Cardiac muscle cell (in vitro differentiated cells and primary cell): ENCODE measurements around the gene RAP1GDS1. TPM values are rescaled to one million over a fixed set of nuclear protein-coding genes. Genes with fewer than 3 reads are reported as not detected.

ENCODE experiments used
- DNase-seq, 2 donors: peaks; one replicate each; pipeline versions ENCODE4 v3.0.0 to v3.0.0-alpha.2; 2010 to 2017; ENCODE audit warnings: low read depth in 1 of 2, low spot score in 1 of 2
- H3K27ac ChIP-seq: fragments of 200-600 bp; sonication (generic); 2 replicates; pipeline ENCODE4 v1.5.1; 2016
- H3K27me3 ChIP-seq: fragments of 200-600 bp; sonication (generic); 2 replicates; pipeline ENCODE4 v1.6.0; 2016; ENCODE audit warnings: control low read depth
- H3K36me3 ChIP-seq: fragments of 200-600 bp; sonication (generic); 2 replicates; pipeline ENCODE4 v1.5.1; 2016; ENCODE audit warnings: control low read depth
- H3K4me1 ChIP-seq: fragments of 200-600 bp; sonication (generic); 2 replicates; pipeline ENCODE4 v1.8.1; 2017; ENCODE audit warnings: low read depth, mild to moderate bottlenecking, mixed run types
- H3K4me3 ChIP-seq: fragments of 200-600 bp; sonication (generic); 2 replicates; pipeline ENCODE4 v1.5.1; 2016; ENCODE audit warnings: mild to moderate bottlenecking
- H3K9me3 ChIP-seq: fragments of 200-600 bp; sonication (generic); 2 replicates; pipeline ENCODE4 v1.5.1; 2017; ENCODE audit warnings: low read depth, mild to moderate bottlenecking, control low read depth
- polyA plus RNA-seq: library from polyadenylated mRNA; unstranded; fragments of >200 nt; fragmentation: Nextera tagmentation; extraction: Ambion mirVana; gene quantifications from 2 replicates; pipeline ENCODE4 v1.2.1, GENCODE V29; 2016
- total RNA-seq: library from RNA; depleted of rRNA; stranded (reverse); fragments of >200 nt; gene quantifications from 2 replicates; pipeline ENCODE4 v1.2.3, GENCODE V29; 2016
- TF ChIP-seq, protein P1 (sequence below): IDR thresholded peaks from 2 replicates; pipeline ENCODE4 v1.5.1; 2012; ENCODE audit warnings: low read depth, mild to moderate bottlenecking, low read length

The RAP1GDS1 gene
- total and polyA plus RNA-seq, 2 experiments from 2014 or later, result 34.8 to 42.8 TPM

DNA sequence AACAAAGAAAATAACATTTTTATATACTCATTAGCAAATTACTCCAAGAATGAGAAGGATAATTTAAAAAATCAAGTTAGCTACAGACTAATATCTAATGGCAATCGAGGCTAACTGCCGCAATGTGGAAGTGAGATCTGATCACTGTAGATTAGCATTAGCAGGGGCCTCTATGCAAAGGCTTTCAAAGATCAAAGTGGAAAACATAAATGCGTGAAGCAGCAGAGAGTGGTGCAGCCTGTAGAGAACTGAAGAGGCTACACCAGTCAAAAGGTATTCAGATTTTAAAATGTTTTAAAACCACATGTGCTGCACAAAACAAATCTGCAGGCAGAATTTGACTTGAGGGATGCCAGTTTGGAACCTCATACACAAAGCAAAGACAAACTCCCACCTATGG is 24.0 kb upstream of the RAP1GDS1 start:
- no peak overlapping the region for H3K27ac ChIP-seq
- no peaks in the 10 kb centered on the region for H3K4me1 ChIP-seq
- TF ChIP-seq, protein P1, sequence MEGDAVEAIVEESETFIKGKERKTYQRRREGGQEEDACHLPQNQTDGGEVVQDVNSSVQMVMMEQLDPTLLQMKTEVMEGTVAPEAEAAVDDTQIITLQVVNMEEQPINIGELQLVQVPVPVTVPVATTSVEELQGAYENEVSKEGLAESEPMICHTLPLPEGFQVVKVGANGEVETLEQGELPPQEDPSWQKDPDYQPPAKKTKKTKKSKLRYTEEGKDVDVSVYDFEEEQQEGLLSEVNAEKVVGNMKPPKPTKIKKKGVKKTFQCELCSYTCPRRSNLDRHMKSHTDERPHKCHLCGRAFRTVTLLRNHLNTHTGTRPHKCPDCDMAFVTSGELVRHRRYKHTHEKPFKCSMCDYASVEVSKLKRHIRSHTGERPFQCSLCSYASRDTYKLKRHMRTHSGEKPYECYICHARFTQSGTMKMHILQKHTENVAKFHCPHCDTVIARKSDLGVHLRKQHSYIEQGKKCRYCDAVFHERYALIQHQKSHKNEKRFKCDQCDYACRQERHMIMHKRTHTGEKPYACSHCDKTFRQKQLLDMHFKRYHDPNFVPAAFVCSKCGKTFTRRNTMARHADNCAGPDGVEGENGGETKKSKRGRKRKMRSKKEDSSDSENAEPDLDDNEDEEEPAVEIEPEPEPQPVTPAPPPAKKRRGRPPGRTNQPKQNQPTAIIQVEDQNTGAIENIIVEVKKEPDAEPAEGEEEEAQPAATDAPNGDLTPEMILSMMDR, result no peak
- no peaks in the 10 kb centered on the region for H3K36me3 ChIP-seq
- no peaks in the 10 kb centered on the region for H3K9me3 ChIP-seq
- DNase-seq, result no peak
- H3K4me3 ChIP-seq, result no peak overlapping the region
- H3K27me3 ChIP-seq, result no peaks in the 10 kb centered on the region

DNA sequence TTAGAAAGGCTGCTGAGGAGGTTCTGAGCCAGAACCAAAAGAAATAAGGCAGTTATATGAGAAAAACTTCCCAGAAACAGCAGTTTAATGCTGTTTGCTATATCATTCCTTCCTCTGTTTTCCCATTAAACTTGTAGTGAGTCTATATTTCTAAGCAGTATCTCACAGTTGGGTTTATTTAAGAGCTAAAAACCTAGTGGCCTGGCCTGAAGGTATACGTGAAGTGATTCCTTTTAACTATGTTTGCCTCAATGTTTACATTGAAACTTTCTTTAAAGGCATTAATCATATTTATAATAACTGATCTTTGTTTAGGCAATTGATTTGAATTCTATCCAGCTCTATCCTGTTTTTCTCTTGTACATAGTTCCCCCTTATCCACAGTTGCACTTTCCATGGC is 19.1 kb upstream of the RAP1GDS1 start:
- Histone ChIP-seq H3K4me1 (no peaks in the 10 kb centered on the region), H3K4me3 (no peak overlapping the region), H3K9me3 (no peaks in the 10 kb centered on the region), H3K36me3 (no peaks in the 10 kb centered on the region), H3K27ac (no peak overlapping the region), H3K27me3 (no peaks in the 10 kb centered on the region)
- TF ChIP-seq, protein P1, result no peak
- DNase-seq, result no peak

DNA sequence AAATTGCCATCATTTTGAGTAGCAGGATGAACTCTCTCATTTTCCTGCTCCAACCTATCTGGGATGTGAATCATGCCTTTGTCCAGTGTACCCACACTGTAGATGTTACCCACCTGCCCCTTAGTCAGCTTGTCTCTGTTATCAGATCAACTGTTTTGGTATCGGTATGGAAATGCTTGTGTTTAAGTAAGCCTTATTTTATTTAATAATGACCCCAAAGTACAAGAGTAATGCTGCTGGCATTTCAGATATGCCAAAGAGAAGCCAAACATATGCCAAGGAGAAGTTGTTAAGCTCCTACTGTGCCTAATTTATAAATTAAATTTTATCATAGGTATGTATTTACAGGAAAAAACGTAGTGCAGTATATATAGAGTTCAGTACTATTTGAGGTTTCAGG is 18.6 kb upstream of the RAP1GDS1 start:
- TF ChIP-seq, protein P1, result no peak
- Histone ChIP-seq H3K27me3 (no peaks in the 10 kb centered on the region), H3K27ac (no peak overlapping the region), H3K4me3 (no peak overlapping the region), H3K9me3 (no peaks in the 10 kb centered on the region), H3K4me1 (no peaks in the 10 kb centered on the region), H3K36me3 (no peaks in the 10 kb centered on the region)
- DNase-seq, result no peak

DNA sequence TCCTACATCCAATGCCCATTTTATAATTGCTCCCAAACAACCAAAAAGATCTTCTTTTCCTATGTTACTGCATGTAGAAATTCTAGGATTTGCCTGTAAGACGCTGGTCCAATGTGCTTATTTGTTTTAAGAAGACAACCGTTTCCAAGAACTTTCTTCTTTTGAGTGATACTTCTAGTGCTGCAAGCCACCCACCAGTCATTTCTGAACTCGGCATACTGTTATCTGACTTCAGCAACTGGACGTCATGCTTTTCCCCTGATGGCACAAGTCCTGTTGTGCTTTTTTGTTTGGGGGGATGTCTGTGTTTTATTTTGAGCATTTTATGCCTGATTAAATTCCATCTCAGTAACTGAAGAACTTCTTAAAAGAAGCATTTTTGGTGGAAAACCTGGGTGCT is 16.0 kb upstream of the RAP1GDS1 start:
- TF ChIP-seq, protein P1, result no peak
- Histone ChIP-seq H3K27ac (no peak overlapping the region), H3K4me3 (no peak overlapping the region), H3K9me3 (no peaks in the 10 kb centered on the region), H3K36me3 (no peaks in the 10 kb centered on the region), H3K27me3 (no peaks in the 10 kb centered on the region), H3K4me1 (no peaks in the 10 kb centered on the region)
- DNase-seq, result no peak

DNA sequence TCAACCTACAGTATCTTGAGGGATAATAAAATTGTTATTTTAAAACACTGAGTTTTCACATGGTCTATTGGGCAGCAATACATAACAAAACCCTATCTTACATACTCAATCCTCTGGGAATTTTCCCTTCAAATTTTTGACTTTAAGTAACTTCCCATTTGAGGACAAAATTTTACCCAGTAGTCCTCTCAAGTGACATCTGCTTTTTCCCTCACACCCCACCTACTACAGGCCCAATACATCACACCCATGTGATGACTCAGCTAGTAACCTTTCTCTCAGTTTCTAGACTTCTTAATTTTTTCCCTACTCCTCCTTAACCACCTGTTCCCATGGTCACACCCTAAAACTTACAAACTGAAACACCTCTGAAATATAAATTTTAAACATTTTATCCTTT is 12.2 kb upstream of the RAP1GDS1 start:
- no peak overlapping the region for H3K27ac ChIP-seq
- no peaks in the 10 kb centered on the region for H3K36me3 ChIP-seq
- TF ChIP-seq, protein P1, result no peak
- no peaks in the 10 kb centered on the region for H3K4me1 ChIP-seq
- no peak overlapping the region for H3K4me3 ChIP-seq
- no peaks in the 10 kb centered on the region for H3K9me3 ChIP-seq
- no peaks in the 10 kb centered on the region for H3K27me3 ChIP-seq
- DNase-seq, result no peak

DNA sequence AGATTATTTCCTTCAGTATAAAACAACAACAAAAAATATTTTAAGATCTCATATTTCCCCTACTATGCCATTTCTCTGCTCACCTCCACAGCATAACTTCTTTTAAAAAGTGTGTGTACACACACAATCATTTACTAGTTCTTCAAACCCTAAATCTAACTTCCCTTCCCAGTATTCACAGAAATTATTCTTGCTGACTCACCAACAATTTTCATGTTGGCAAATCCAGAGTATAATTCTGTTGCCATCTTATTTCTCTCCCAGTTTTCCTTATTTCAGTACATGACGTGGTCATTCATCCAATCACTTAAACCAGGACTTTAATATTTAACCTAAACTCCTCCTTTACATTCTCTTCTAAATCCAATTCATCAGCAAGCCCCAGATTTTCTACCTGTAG is 11.4 kb upstream of the RAP1GDS1 start:
- Histone ChIP-seq H3K27ac (no peak overlapping the region), H3K36me3 (no peaks in the 10 kb centered on the region), H3K4me1 (no peaks in the 10 kb centered on the region), H3K4me3 (no peak overlapping the region), H3K9me3 (no peaks in the 10 kb centered on the region), H3K27me3 (no peaks in the 10 kb centered on the region)
- TF ChIP-seq, protein P1, result no peak
- DNase-seq, result no peak
